ENCODE data around the gene CDH13.

Gene CDH13

DNA sequence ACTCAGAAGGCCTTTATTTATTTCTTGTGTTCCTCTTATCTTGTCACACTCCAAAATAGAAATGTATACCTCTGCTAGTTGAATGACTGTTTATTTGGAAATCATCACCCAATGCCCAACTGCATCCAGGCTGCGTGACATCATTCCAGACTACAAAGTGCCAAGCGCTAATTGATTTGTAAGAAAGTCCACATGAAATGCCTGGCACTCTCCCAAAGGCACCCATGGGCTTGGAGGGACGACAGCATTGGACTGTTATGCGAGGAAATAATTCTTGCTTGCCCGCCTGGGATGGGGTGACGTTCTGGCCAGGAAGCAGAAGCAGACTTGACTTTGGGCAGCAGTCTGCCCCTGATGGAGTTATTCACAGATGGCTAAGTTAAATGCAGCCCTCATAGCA is 165.9 kb downstream of the CDH13 start:
- no peak for DNase-seq (ENCODE audit: low read depth)

DNA sequence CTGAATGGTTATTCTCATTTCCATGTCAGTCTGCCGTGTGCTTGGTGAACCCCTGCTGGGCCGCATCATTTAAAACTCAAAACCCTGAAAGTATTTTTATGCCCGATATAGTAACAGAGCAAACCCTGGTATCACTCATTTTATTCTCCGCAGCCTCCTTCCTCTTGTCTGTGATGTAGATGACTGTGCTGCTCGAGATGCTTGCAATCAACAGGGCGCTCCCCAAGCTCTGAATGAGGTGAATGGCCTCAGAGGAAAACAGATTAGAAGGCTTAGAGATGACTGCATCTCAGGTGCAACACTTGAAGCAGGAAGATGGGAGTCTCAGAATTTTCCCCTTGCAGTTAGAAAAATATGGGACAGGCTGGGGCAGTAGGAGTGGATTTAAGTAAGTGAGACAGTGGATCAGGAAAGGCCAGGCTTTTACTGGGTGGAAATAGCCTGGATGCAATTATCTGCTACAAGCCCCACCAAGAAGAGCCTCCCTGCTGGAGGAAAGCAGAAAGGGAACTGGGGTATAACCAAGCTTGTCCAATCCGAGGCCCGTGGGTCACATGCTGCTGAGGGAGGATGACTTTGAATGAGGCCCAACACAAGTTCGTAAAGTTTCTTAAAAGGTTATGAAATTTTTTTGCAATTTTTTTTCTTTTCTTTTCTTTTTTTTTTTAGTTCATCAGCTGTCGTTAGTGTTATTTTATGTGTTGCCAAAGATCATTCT is 166.9 kb downstream of the CDH13 start:
- DNase-seq (ENCODE audit: low read depth) = no peak

DNA sequence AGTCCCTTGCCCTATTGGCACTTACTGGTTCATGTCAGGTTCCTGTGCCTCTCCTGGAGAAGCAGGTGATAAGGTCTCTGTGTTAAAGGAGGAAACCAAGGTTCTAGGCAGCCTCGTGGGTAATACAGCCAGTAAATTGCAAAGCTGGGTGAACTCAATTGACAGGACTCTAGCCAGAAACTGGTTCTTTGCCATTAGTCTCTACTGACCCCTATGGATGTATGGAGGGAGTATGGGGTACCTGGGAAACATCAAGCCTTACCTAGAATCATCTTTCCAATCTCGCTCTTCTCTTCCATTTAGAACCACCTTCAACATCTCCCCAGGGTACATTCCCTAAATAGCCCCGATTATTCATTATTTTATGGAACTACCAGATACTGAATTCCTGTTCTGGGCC is 169.3 kb downstream of the CDH13 start:
- DNase-seq (ENCODE audit: low read depth) = no peak

DNA sequence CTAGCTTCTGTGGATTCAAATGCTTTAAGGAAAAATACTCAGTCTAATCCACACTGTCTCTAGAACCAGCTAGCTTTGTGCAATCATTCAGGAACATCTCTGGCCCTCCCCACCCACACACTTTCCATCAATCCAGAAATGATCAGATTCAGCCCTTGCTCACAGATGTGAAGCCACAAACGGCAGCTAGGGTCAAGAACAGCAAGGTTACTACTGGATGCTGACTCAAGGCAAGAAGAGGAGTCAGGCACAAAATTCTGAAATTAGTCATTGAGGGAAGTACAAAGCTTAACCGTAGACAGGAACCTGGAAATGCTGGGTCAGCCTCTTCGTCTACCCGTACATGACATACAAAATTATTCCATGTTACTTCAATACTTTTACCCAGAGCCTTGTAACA is 174.6 kb downstream of the CDH13 start:
- DNase-seq (ENCODE audit: low read depth) = no peak

DNA sequence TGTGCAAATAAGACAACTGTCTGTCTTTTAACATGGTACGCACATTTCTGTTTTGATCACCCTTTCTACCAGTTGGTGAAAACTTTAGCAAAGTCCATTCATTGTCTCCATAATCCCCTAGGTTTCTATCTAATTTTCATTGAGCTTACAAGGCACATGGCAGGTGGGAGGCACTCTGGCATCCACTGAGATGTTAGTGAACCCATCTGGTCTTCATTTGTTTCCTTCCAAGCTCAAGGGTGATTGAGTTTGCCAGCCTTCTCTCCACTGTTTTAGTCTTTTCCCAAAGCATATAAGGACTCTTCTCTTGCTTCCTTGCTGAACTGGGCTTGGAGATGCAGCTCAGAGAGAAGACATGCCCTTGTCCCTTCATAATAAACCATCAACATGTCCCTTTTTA is 179.1 kb downstream of the CDH13 start:
- no peak for DNase-seq (ENCODE audit: low read depth)

DNA sequence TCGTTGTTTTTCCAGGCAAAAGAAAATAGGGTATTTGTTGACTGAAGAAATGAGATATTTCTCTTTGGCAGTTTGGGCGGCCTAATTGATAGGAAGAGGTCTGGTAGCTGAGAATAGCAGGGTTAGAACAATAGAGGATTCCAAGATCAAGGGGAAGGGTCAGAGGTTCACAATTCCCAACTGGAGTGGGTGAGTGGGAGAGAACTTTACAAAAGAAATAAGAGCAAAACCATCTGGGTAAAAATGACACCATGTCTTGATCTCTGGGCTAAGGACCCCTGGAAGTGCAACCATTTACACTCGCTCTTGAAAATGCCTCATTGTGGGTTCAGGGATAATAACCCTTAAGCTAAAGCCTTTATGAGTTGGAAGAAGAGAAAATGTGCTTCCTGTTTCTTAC is 180.5 kb downstream of the CDH13 start:
- no peak for DNase-seq (ENCODE audit: low read depth)

DNA sequence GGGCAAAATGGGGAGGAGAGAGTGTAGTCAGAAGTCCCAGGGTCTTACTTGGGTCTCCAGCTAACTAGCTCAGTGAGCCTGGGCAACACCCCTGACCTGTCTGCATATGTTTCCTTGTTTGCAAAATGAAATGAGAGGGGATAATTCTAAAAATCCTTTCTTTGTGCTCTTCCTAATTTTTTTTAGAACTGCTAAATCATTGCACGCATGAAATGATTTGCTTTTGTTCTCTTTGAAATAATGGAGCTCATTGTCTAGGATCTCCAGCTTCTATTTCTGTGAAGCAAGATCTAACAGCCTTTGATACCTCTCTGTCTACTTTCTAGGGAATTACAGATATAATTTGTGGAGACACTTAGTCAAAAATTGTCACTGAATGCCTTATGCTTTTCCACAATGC is 181.3 kb downstream of the CDH13 start:
- no peak for DNase-seq (ENCODE audit: low read depth)

DNA sequence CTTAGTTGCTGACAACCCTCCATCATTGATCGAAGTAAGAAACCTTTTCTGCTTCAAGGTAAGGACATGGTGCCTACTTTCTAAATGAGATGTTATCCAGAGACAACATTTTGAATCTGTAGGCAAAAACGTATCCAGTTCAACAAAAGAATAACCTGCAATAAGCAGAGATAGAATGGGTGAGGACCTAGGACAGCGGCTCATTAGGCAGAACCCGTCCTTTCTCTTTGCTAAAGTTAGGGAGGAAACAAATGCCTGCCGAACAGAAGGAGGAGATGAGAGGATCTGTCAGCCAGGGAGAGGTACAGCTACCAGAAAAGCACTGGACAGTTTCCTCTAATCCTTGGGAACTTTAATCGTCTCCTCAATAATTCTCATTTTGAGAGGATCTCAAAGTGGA is 183.3 kb downstream of the CDH13 start:
- DNase-seq (ENCODE audit: low read depth) = no peak

DNA sequence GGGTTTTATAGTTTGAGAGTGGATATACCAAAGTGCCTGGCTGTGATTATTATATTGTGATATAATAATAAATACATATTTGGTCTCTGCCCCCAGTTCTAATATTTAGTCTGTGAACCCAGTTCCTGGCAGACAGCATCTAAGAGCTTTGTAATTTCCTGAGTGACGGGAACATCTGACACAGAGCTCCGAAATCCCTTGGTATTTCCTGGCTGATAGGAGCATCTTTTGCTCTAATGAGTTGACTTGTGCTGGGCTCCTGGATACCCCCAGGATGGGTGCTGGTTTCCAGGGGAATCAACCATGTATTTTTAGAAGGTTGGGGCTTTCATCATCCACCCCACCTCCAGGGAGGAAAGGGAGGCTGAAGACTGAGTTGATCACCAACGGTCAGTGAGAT is 187.3 kb downstream of the CDH13 start:
- no peak for DNase-seq (ENCODE audit: low read depth)

DNA sequence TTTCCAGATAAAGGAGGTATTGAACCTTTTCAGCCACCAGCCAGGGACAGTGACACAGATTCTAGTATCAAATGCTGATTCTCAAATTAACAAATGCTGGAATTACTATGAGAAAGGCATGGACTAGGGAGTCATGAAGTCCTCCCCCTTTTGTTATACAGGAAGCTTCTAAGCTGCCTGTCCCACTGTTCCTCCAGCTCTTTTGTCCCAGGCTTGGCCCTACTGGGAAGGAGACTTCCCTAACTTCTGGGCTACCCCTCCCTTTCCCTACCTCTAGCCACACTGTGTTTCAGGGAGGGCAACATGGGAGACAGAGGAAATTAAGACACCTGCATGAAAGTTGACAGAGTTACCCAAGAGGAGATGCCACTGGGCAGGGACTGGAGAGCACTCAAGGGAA is 192.5 kb downstream of the CDH13 start:
- no peak for DNase-seq (ENCODE audit: low read depth)

DNA sequence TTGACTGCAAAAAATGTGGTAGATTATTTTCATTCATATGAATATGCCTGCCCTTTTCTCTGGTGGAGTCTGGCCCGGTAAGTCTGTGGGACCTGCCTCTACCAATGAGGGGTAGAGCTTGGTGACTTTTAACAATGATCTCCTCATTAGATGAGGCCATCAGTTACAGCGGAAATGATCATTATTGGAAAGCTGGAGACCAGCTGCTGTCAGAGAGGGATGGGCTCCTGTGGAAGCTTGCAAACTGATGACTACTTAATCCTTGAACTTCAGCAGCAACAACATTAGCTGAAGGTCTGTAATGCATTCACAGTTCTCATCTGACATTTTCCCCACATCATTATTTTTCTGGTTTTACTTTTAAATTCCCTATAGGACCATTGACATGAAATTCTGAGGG is 194.1 kb downstream of the CDH13 start:
- DNase-seq (ENCODE audit: low read depth) = no peak

DNA sequence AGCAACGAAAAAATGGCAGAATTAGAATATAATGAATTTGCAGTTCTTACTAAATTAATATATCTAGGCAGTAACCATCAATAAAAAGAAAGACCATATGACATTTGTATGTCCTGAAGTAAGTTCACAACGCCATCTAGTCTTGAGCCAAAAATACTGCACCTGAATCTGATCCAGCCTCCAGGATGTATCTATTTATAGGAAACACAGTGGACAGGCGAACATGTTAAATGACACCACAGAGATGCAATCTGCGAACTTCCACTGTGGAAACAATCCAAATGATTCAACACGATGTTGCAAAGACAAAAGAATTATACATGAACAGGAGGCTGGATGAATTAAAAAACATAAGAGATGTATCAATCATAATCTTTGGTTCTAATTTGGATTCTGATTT is 197.6 kb downstream of the CDH13 start:
- DNase-seq (ENCODE audit: low read depth) = no peak

DNA sequence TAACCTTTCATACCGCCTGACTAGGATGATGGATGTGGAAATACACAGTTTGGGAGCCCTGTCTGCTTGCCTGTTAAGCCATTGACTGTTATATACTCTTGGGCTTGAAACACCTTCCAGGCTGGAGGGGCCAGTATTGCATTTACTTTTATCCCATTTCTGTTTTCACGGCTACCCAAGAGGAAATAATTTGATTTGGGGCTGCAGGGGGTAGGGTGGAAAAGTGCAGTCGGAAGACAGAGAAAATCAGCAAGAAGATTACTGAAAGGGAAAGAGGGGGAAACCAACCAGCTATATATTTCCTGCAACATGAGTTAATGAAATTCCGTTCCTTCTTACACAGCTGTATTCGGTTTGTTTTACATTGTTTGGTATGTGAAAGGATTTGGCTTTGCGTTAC is 202.5 kb downstream of the CDH13 start:
- no peak for DNase-seq (ENCODE audit: low read depth)

DNA sequence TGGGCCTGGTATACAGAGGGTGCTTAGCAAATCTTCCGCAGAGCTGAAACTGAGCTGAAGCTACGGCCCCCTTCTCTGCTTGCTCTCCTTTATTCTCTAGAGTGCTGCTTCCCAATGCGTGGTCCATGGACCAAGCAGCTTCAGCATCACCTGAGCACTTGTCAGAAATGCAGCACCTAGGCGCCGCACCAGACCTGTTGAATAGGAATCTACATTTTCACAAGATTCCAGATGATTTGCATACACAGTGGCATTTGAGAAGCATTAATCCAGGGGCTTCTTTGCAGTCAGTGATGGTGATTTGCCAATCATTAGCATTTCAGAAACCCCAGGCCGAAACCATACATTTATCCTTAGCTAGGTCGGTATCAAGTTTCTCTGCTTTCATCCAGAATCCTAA is 204.2 kb downstream of the CDH13 start:
- no peak for DNase-seq (ENCODE audit: low read depth)

DNA sequence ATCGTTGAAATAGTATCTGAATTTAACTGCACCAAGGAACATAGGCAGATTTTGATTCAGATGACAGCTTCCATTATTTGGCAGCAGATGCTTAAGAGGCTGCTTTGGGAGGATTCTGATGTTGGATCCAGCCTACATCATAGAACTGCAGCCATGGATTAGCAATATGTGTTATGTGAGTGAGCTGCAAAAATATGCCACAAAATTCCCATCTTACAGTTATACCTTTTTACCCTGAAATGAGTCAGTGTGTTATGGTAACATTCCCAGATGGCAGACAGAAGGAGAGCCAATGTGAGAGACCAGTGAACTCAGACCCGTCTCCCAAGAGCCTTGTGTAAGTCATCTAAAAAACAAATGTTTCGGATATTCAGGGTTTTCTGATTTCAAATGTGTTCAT is 206.1 kb downstream of the CDH13 start:
- DNase-seq (ENCODE audit: low read depth) = no peak

DNA sequence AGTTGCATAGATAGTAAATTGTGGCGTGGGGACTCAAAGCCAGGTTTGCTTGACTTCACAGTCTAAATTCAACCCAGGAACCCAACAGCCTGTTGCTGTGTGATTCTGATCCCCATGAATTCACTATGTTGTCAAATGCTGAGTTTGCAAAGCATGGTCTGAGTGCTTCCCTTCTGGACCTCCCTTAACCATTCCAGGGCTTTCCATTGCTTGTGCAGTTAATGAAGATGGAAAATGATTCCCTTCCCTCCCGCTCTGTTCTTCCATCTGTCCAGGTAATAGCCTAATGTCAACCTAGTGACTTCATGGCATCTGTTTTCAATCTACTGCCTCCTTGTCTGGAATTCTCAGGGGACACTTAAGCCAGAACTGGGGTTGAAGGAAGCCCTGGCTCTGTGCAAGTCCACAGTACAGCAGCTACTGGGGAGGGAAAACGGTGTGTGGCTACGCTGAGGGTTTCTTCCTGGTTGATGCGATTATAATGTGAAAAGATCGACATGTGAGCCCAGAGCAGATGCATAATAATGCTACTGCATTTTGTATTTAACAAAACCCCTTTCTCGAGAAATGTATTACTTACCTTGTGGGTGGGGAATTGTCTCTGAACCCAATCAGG is 206.7 kb downstream of the CDH13 start:
- DNase-seq (ENCODE audit: low read depth) = no peak

DNA sequence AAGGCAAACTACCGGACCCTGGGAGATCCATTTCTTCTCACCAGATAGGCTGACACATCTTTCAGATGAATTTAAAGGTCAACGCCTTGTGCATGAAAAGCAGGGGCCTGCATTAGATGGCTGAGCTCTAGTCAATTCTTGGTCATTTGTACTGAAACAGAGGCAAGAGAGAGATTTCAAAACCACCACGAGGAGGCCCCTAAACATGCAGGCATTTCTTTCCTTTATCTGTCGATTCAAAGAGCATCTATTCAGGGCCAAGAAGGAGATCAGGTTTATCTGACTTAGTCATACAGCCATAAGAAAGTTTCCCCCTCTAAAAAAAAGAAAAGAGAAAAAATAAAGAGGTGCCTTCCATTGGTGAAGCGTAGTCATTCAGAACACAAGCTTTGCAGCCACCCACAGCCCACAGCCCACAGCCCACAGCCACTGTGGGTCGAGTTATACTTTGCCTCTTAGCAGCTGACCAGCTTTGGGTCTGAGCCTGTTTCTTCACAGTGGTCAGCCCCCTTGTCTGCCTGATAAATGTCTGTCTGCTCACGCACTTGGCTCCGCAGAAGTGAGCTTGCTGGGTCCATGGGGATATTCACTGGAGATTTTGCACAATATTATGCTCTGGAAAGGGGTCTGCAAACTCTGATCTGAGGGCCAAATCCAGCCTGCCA is 207.5 kb downstream of the CDH13 start:
- no peak for DNase-seq (ENCODE audit: low read depth)

DNA sequence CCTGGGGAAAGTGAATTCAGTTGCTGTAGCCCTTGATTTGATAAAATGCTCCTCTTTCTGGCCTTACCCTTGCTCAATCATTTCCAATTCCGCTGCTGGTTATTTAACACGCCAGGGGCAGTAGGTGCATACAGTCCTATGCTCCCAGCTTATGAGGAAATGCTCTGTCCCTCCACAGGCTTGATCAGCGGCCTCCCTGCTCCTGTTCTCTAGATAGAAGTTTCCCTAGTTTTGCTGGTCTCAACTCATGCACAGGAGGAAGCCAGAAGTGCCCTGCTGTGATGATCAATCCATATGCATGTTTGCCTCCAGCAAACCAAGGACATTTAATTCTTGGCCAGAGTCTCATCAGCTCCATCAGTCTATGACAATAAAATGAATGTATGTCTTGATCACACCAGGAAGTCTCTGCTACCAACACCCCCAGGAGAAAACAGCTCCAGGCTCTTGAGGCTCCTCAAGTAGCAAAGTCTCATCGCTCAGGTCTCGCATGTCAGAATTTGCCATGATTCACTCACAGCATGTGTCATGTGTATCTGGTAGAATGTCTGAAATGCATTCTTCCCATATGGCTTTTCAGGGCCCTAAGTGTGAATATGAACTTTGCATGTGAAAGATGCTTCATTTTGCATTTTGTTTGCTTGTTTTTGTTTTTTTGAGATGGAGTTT is 208.9 kb downstream of the CDH13 start:
- DNase-seq (ENCODE audit: low read depth) = no peak

DNA sequence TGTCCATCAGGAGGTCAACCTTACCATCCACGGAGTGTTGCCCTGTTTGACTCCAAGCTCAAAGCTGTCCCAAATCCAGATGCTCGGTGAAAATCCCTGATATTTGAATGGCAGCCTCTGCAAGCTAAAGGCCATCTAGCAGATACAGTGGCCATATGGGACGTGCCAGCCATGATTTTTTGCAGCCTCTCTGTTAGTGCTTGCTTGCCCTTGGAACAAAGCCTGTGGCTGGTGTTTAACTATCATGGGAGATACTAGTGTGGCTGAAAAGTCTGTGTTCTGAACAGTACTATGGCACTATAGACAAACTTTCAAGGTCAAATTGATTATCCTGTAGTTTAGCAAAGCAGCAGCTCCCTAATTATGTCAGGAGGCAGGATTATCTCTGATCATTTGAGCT is 214.3 kb downstream of the CDH13 start:
- DNase-seq (ENCODE audit: low read depth) = no peak

DNA sequence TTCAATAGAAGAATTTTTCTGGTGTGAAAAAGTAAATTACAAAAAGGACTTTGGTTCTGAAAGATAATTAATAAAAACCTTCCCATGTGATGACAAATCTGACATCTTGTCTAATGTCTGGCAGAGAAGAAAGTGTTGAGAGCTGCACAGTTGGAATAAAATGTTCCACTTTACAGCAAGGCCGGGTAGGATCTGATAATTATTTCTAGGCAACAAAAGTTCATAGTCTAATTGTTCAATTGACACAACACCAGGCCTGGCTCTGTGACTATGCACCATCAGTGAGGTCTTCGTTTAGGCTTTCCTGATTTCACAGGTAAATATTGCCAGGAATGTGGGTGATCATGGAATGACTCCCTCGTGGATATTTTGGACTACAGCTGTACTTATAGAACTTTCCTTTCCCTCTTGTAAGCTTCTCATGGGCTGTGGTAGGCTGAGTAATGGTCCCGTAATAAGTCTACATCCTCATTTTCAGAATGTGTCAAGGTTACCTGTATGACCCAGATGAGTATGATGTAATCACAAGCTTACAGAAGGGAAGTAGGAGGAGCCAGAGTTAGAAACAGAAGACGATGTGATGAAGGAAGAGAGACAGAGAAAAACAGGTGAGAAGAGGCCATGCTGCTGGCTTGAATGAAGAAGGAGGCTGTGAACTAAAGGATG is 217.0 kb downstream of the CDH13 start:
- DNase-seq (ENCODE audit: low read depth) = no peak

DNA sequence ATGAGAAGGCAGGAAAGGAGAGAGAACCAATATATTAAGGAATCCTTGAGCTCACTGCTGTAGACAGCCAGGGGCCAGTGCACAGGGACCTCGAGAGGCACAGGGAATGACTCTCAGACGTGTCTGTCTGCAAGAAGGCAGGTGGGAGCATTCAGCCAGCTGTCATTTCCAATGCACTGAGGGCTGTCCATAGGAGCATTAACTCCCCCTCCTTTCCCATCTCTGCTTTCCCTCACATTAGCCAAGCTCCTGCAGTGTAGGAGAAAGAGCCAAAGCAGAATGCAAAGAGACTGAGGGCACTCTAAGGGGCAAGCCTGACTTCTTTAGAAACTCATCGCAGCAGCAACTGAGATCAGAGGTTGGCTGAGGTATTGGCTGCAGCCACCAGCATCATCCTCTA is 218.3 kb downstream of the CDH13 start:
- DNase-seq (ENCODE audit: low read depth) = no peak

DNA sequence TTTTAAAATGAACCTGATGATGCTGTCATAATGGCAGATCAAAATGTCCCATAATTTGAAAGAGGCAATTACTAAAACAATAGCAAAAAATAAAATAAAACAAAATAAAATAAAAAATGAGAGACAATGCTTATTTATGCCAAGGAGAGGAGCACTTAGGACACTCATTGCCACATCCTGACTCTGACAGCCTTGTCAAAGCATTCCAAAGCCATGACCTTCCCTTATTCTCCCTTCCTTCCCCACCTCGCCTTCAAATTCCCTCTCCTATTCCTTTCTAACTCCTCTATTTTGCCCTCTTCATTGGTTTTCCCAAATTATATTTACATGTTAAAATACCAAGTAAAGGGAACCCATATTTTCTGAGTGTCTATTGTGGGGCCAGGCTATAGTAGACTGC is 220.0 kb downstream of the CDH13 start:
- DNase-seq (ENCODE audit: low read depth) = no peak

DNA sequence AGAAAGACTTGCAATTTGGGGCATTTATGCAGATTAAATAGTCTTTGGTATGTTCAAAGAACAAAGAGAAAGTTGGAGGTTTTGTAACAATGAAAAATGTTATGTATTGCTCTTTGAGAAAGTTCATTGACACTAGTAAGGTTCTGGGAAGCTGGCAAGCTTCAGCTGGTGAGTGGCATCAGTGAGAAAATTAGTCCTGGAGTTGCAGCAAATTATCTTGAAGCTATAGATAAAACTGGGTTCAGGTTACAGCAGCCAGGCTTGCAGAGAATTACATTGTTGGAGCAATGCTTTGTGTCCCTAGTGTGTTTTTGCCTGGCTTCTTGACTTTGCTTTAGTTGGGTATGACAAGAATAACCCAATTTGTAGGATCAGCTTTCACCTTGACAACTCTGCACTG is 221.2 kb downstream of the CDH13 start:
- no peak for DNase-seq (ENCODE audit: low read depth)
